AG04450 (cell line): ENCODE data around the gene PCED1B. TPM values are rescaled to one million over a fixed set of nuclear protein-coding genes. Genes with fewer than 3 reads are reported as not detected.
A peak's percentile ranks its signal among the peaks of the same experiment; 100 is the strongest.

Source experiments
- CTCF ChIA-PET: fragments of 300-600, 350-600 bp; formaldehyde crosslinking; extraction: SDS; loops from one replicate; lab custom pipeline; 2022; ENCODE audit warnings: antibody characterized with exemption, inconsistent platforms; lab: Charles Lee
- POLR2A ChIA-PET: fragments of 350-600 bp; formaldehyde crosslinking; extraction: SDS; loops from one replicate; lab custom pipeline; 2021; ENCODE audit warnings: antibody characterized with exemption, inconsistent platforms; lab: Yijun Ruan, JAX
- DNase-seq: peaks from one replicate; pipeline ENCODE4 v3.0.0-alpha.2; 2011; ENCODE audit warnings: low read depth, low spot score
- H3K27ac ChIP-seq: one replicate; pipeline ENCODE4 v1.5.1; 2012; ENCODE audit warnings: low read depth, low read length, control low read depth
- H3K27me3 ChIP-seq: one replicate; pipeline ENCODE4 v1.6.0; 2012; ENCODE audit warnings: low read length; ENCODE audit not compliant: control insufficient read depth, insufficient read depth
- H3K4me3 ChIP-seq: 2 replicates; pipeline ENCODE4 v1.5.1; 2011; ENCODE audit warnings: mild to moderate bottlenecking, low read depth, low read length, control low read depth
- H3K9me3 ChIP-seq: 2 replicates; pipeline ENCODE4 v1.5.1; 2012; ENCODE audit warnings: low read length; ENCODE audit not compliant: control insufficient read depth, insufficient read depth
- polyA plus RNA-seq: library from polyadenylated mRNA; depleted of rRNA; stranded (reverse); fragments of >200 nt; gene quantifications from 2 replicates; pipeline ENCODE4 v1.2.3, GENCODE V29; 2011
- TF ChIP-seq, protein P1 (sequence below): IDR thresholded peaks from 2 replicates; pipeline ENCODE4 v1.5.1; 2011; ENCODE audit warnings: low read depth, low read length, control low read depth, inconsistent platforms

The PCED1B gene
- polyA plus RNA-seq, 1 experiment = 0.88 TPM

DNA sequence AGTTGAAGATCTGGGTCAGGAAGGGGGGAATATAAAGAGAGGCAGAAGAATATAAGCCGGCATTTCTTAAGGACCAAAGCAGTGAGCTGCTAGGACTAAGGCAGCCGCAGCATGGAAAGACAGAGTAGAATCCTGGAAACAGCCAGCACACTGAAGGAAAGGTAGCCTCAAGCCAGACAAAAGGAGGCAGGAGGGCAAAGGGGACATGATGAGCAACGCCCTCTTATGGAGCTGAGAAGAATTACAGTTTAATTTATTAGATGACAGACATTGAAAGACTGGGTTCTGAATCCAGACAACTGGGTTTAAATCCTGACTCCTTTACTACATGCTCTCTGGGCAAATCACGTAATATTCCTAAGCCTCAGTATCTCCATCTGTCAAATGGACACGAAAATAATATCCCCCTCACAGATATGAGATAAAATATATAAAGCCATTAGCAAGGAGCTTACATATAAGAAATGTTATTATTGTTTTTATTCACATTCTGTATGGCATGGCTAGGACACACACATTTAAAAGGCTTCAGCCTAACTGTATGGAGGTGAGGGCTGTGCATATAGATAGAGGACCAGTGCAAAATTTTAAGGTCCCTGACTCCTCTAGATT, 8.1 kb upstream of the PCED1B start:
- H3K27ac ChIP-seq = no peak overlapping the region
- DNase-seq = no peak
- H3K27me3 ChIP-seq = no peaks in the 10 kb centered on the region
- H3K9me3 ChIP-seq = no peaks in the 10 kb centered on the region
- TF ChIP-seq, protein P1, sequence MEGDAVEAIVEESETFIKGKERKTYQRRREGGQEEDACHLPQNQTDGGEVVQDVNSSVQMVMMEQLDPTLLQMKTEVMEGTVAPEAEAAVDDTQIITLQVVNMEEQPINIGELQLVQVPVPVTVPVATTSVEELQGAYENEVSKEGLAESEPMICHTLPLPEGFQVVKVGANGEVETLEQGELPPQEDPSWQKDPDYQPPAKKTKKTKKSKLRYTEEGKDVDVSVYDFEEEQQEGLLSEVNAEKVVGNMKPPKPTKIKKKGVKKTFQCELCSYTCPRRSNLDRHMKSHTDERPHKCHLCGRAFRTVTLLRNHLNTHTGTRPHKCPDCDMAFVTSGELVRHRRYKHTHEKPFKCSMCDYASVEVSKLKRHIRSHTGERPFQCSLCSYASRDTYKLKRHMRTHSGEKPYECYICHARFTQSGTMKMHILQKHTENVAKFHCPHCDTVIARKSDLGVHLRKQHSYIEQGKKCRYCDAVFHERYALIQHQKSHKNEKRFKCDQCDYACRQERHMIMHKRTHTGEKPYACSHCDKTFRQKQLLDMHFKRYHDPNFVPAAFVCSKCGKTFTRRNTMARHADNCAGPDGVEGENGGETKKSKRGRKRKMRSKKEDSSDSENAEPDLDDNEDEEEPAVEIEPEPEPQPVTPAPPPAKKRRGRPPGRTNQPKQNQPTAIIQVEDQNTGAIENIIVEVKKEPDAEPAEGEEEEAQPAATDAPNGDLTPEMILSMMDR = peak; percentile 37
- H3K4me3 ChIP-seq = no peak overlapping the region
- POLR2A ChIA-PET = no interaction called here
- CTCF ChIA-PET = interaction anchor here (0.6 to 2.1 kb wide), 8 partner anchors 10 to 946 kb away, joined by 3 to 7 read pairs (median 4); no protein-coding TSS in a partner anchor

DNA sequence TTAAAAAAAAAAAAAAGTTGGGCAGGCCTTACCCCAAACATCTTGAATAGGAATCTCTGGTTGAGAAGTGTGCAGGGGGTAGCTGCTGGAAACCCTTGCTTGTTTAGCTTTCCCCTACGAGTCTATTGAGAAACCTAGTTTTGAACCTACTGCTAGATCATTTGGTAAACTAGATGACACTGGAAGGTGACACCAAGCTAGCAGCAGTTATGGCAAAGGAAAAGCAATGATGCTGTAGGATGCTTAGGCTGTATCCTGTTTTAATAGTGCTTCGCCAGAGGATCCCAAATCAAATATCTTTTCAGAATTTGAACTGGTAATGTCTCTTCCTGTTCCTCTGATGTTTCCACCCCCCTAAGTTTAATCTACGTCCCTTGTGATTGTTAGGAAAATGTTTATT, 5.5 kb upstream of the PCED1B start:
- Histone ChIP-seq H3K4me3 (no peak overlapping the region), H3K27me3 (no peaks in the 10 kb centered on the region), H3K27ac (no peak overlapping the region), H3K9me3 (no peaks in the 10 kb centered on the region)
- ChIA-PET POLR2A (no interaction called here), CTCF (no interaction called here)
- TF ChIP-seq, protein P1 = no peak
- no peak for DNase-seq

DNA sequence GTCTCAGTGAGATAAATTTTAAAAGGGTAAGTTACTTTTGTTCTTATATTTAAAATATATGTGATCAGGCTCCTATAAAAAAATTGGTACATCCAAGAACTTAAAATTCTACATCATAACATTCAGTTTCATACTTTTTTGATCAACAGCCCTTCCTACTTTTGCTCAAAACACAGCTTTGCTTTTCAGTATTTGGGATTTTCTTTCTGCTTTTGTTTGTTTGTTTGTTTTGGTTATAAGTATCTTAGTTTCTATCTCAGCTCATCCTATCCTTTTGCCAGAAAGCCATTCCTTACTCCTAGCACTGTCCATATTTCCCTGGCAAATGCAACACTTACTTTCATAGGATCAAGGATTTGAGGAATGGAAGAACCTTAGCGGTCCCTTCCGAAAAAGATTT, 4.7 kb upstream of the PCED1B start:
- ChIA-PET POLR2A (interaction anchor here (0.6 kb wide), 1 partner anchor 132 kb away, joined by 4 read pairs; no protein-coding TSS in a partner anchor), CTCF (no interaction called here)
- Histone ChIP-seq H3K9me3 (no peaks in the 10 kb centered on the region), H3K27me3 (no peaks in the 10 kb centered on the region), H3K27ac (no peak overlapping the region), H3K4me3 (no peak overlapping the region)
- TF ChIP-seq, protein P1 = no peak
- DNase-seq = no peak

DNA sequence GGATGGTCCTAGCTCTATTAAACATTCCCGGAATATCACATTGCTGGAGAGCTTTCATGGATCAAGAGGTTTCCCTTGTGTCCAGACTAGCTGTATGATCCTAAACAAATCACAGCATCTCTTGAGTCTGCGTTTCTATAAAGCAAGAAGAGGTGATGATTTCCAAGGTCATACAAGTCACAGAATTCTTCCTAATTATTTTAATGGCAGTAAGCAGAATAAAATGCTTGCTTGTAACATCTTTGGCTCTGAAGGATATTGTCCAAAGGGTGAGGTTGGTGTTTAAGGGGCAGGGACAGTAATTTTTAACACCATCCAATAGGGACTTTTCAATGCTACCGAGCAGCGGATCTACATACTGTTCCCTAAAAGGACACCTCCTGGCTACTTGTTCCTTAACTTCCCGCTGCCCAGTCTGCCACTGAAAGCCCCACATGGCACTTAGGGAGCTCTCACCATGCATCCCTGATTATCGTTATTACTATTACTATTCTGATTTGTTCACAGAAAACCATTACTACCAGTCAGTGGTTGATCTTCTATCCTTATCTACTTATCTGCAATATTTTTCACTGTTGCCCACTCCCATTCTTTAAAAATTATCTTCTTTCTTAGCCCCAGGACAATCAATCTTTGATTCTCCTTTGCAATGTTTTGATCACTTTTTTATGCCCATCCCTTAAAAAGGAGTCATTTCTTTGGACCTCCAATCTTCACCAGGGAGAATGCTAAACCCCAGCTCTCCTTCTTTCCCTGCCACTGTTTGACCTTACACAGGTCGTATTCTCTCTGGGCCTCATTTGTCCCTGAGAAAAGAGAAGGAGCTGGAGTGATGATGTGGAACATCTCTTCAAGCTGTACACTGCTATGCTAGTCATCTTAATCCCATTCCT, 4.0 kb upstream of the PCED1B start:
- H3K9me3 ChIP-seq = no peaks in the 10 kb centered on the region
- no peak overlapping the region for H3K4me3 ChIP-seq
- TF ChIP-seq, protein P1 = no peak
- ChIA-PET CTCF (no interaction called here), POLR2A (interaction anchor here (0.6 kb wide), 1 partner anchor 133 kb away, joined by 4 read pairs; no protein-coding TSS in a partner anchor)
- H3K27me3 ChIP-seq = no peaks in the 10 kb centered on the region
- no peak overlapping the region for H3K27ac ChIP-seq
- DNase-seq = no peak
